IMR-90 (cell line): ENCODE results near the gene MLIP. TPM values are rescaled to one million over a fixed set of nuclear protein-coding genes. Genes with fewer than 3 reads are reported as not detected.

ENCODE experiments used
- ATAC-seq: fragments of 200-7000 bp; cut with Tn5 transposase; 2 replicates; pipeline ENCODE4 v1.9.1; 2020; ENCODE audit warnings: low read depth, mild to moderate bottlenecking, moderate library complexity
- BruUV-seq: library from RNA; stranded (reverse); fragments of 400-500 nt; replicated peaks from 2 replicates; lab custom pipeline; 2021; lab: Mats Ljungman, UMichigan
- CTCF ChIA-PET: fragments of 300-600 bp; formaldehyde crosslinking; extraction: SDS; loops from one replicate; lab custom pipeline; 2021; ENCODE audit warnings: antibody characterized with exemption; lab: Yijun Ruan, JAX
- POLR2A ChIA-PET: fragments of 300-600 bp; sonication (Branson Sonifier 250); formaldehyde crosslinking; loops from one replicate; lab custom pipeline; 2022; ENCODE audit warnings: antibody characterized with exemption; ENCODE audit not compliant: unreplicated experiment; lab: Charles Lee
- DNase-seq: peaks from one replicate; pipeline ENCODE4 v3.0.0; 2013
- H2AFZ ChIP-seq: replicated peaks from 2 replicates; pipeline ENCODE3; 2013; ENCODE audit warnings: low read length, mild to moderate bottlenecking; ENCODE audit not compliant: poor library complexity
- H2AK5ac ChIP-seq: 2 replicates; pipeline ENCODE4 v1.6.1; 2013; ENCODE audit warnings: low read depth, low read length, inconsistent platforms
- H2AK9ac ChIP-seq: replicated peaks from 2 replicates; pipeline ENCODE3; 2013; ENCODE audit warnings: mild to moderate bottlenecking, low read depth, low read length, moderate library complexity; ENCODE audit not compliant: poor library complexity
- H2BK120ac ChIP-seq: 2 replicates; pipeline ENCODE4 v1.6.1; 2013; ENCODE audit warnings: low read depth, low read length, inconsistent platforms
- H2BK15ac ChIP-seq: 3 replicates; pipeline ENCODE4 v1.6.1; 2013; ENCODE audit warnings: low read depth, low read length, inconsistent platforms
- H2BK20ac ChIP-seq: 2 replicates; pipeline ENCODE4 v1.6.1; 2013; ENCODE audit warnings: low read depth, mild to moderate bottlenecking, inconsistent platforms, low read length, moderate library complexity
- H2BK5ac ChIP-seq: 2 replicates; pipeline ENCODE4 v1.6.1; 2013; ENCODE audit warnings: mild to moderate bottlenecking, low read depth, low read length, inconsistent platforms; ENCODE audit not compliant: poor library complexity, severe bottlenecking
- H3K14ac ChIP-seq: replicated peaks from 2 replicates; pipeline ENCODE4 v1.6.1; 2013; ENCODE audit warnings: low read depth, low read length, inconsistent platforms
- H3K18ac ChIP-seq: 2 replicates; pipeline ENCODE4 v1.6.1; 2013; ENCODE audit warnings: low read depth, low read length, control low read depth
- H3K23ac ChIP-seq: 2 replicates; pipeline ENCODE4 v1.6.1; 2013; ENCODE audit warnings: low read depth, low read length, inconsistent platforms
- H3K27ac ChIP-seq: 2 replicates; pipeline ENCODE4 v1.5.1; 2013; ENCODE audit warnings: mild to moderate bottlenecking, control low read depth, low read length; ENCODE audit not compliant: insufficient read depth
- H3K27me3 ChIP-seq: 2 replicates; pipeline ENCODE4 v1.6.1; 2013; ENCODE audit warnings: low read length; ENCODE audit not compliant: control insufficient read depth, insufficient read depth
- H3K36me3 ChIP-seq: 2 replicates; pipeline ENCODE4 v1.6.1; 2013; ENCODE audit warnings: low read length, mixed read lengths; ENCODE audit not compliant: control insufficient read depth, insufficient read depth
- H3K4ac ChIP-seq: 2 replicates; pipeline ENCODE4 v1.6.1; 2013; ENCODE audit warnings: low read depth, low read length, inconsistent platforms
- H3K4me1 ChIP-seq: 2 replicates; pipeline ENCODE4 v1.6.1; 2013; ENCODE audit warnings: low read length, mixed read lengths; ENCODE audit not compliant: control insufficient read depth, insufficient read depth
- H3K4me2 ChIP-seq: 2 replicates; pipeline ENCODE4 v1.6.1; 2013; ENCODE audit warnings: low read depth, mild to moderate bottlenecking, control low read depth, low read length, moderate library complexity
- H3K4me3 ChIP-seq: 2 replicates; pipeline ENCODE4 v1.5.1; 2013; ENCODE audit warnings: low read depth, mild to moderate bottlenecking, control low read depth, low read length, moderate library complexity; ENCODE audit not compliant: insufficient read depth
- H3K56ac ChIP-seq: 2 replicates; pipeline ENCODE4 v1.6.1; 2013; ENCODE audit warnings: low read length, inconsistent platforms; ENCODE audit not compliant: insufficient read depth; ENCODE audit errors: extremely low read depth
- H3K79me1 ChIP-seq, 2 experiments: 2 replicates each; pipeline ENCODE4 v1.6.1; 2013; ENCODE audit warnings: low read length in 2 of 2, inconsistent platforms in 1 of 2, low read depth in 1 of 2
- H3K9ac ChIP-seq: 2 replicates; pipeline ENCODE4 v1.6.1; 2013; ENCODE audit warnings: low read depth, low read length, control low read depth
- H3K9me1 ChIP-seq: 2 replicates; pipeline ENCODE4 v1.6.1; 2013; ENCODE audit warnings: low read length, inconsistent platforms; ENCODE audit not compliant: insufficient read depth
- H3K9me3 ChIP-seq: 2 replicates; pipeline ENCODE4 v1.6.1; 2013; ENCODE audit warnings: low read length; ENCODE audit not compliant: control insufficient read depth, insufficient read depth
- H4K20me1 ChIP-seq: 2 replicates; pipeline ENCODE4 v1.6.1; 2013; ENCODE audit warnings: low read length, inconsistent platforms; ENCODE audit not compliant: insufficient read depth
- H4K5ac ChIP-seq: 2 replicates; pipeline ENCODE4 v1.6.1; 2013; ENCODE audit warnings: mild to moderate bottlenecking, low read depth, low read length, control low read depth
- H4K8ac ChIP-seq, 2 experiments: 2 replicates each; pipeline ENCODE4 v1.6.1; 2013; ENCODE audit warnings: low read depth in 2 of 2, low read length in 2 of 2, control low read depth in 1 of 2, inconsistent platforms in 1 of 2
- H4K91ac ChIP-seq: 2 replicates; pipeline ENCODE4 v1.6.1; 2013; ENCODE audit warnings: low read depth, low read length, inconsistent platforms; ENCODE audit not compliant: insufficient read depth
- CEBPB ChIP-seq: IDR thresholded peaks from 2 replicates; pipeline ENCODE4 v1.6.1; 2012; ENCODE audit warnings: low read depth, low read length, improper control_type of control experiment
- MAFK ChIP-seq: IDR thresholded peaks from 2 replicates; pipeline ENCODE4 v1.6.1; 2012; ENCODE audit warnings: low read depth, low read length, improper control_type of control experiment
- MXI1 ChIP-seq: IDR thresholded peaks from 2 replicates; pipeline ENCODE4 v1.6.1; 2012; ENCODE audit warnings: low read depth, mild to moderate bottlenecking, low read length, moderate library complexity, borderline replicate concordance
- NFE2L2 ChIP-seq: fragments of 150-350 bp; IDR thresholded peaks from 2 replicates; pipeline ENCODE4 v1.6.1; 2016; ENCODE audit warnings: low read depth, mild to moderate bottlenecking, low read length
- POLR2A ChIP-seq: IDR thresholded peaks from 2 replicates; pipeline ENCODE4 v1.6.1; 2012; ENCODE audit warnings: mild to moderate bottlenecking, low read depth, low read length
- RAD21 ChIP-seq: IDR thresholded peaks from 2 replicates; pipeline ENCODE4 v1.6.1; 2012; ENCODE audit warnings: low read length, improper control_type of control experiment
- RFX5 ChIP-seq: IDR thresholded peaks from 2 replicates; pipeline ENCODE4 v1.8.0; 2012; ENCODE audit warnings: low read depth, mild to moderate bottlenecking, low read length, moderate library complexity
- SMC3 ChIP-seq: fragments of 150-350 bp; IDR thresholded peaks from 2 replicates; pipeline ENCODE4 v1.6.1; 2016; ENCODE audit warnings: low read depth, mild to moderate bottlenecking, antibody characterized with exemption, low read length, moderate library complexity
- WGBS, 2 experiments: methylation state at CpG; one replicate each; pipeline versions ENCODE4 v1.1.5 to v1.1.7; 2013; ENCODE audit warnings: missing lambda C conversion rate in 2 of 2; ENCODE audit not compliant: insufficient read length in 1 of 2; ENCODE audit errors: extremely low coverage in 2 of 2; 5-methylcytosine and 5-hydroxymethylcytosine counted together
- dilution Hi-C: fragments of 300-500 bp; cut with HindIII; formaldehyde crosslinking; loops from one replicate; pipeline ENCODE4 v1.14.3; 2018; ENCODE audit warnings: low sequenced_read_pairs; ENCODE audit not compliant: unreplicated experiment
- in situ Hi-C: fragments of 300-500 bp; cut with MboI; formaldehyde crosslinking; loops from 3 replicates; pipeline ENCODE4 v1.14.3; 2019; ENCODE audit warnings: low sequenced_read_pairs, inconsistent platforms, mixed read lengths
- intact Hi-C: fragments of 100-400 bp; cut with micrococcal nuclease; formaldehyde crosslinking; loops from 2 replicates; pipeline ENCODE4 v1.10.0; 2022
- polyA plus RNA-seq, 3 experiments: library from polyadenylated mRNA; depleted of rRNA; stranded (reverse); fragments of >200 nt; gene quantifications; 2 replicates each; pipeline ENCODE4 v1.2.3, GENCODE V29; 2012; ENCODE audit warnings: low replicate concordance in 1 of 3
- total RNA-seq: library from RNA; depleted of rRNA; stranded (reverse); fragments of >200 nt; gene quantifications from 2 replicates; pipeline ENCODE4 v1.2.3, GENCODE V29; 2012
- TF ChIP-seq, protein P1 (sequence below): fragments of 150-350 bp; IDR thresholded peaks from 2 replicates; pipeline ENCODE4 v1.6.1; 2017; ENCODE audit warnings: mild to moderate bottlenecking, antibody characterized with exemption, low read length, low read depth

MLIP gene
- total and polyA plus RNA-seq, 2 of the 4 experiments (the other 2 are of a cell fraction) = not detected

DNA sequence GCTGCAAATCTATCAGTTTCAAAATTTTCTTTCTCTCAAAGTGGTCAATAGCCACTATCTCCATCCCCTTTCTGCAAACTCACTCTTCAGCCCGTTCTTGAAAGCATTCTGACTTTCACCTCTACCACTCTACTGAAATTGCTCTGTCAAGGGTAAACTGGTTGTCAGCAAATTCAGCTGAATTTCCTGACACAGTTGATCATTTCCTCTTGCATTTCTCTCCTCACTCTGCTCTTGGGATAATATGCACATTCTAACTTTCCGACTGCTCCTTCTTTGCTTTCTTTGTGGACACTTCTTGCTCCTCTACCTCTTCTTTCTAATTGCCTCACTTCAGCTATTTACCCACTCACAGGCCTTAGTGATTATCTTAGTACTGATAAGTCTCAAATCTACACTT lies 123.3 kb downstream of the MLIP start:
- DNase-seq (no peak), ATAC-seq (no peak)
- Histone ChIP-seq H3K56ac (no peak overlapping the region), H3K4me1 (no peaks in the 10 kb centered on the region), H4K5ac (no peak overlapping the region), H3K4me3 (no peak overlapping the region), H3K9ac (no peak overlapping the region), H3K27ac (no peak overlapping the region), H2AK5ac (no peak overlapping the region), H2BK20ac (no peak overlapping the region), H2BK15ac (no peak overlapping the region), H3K9me3 (no peaks in the 10 kb centered on the region), H3K14ac (no peak overlapping the region), H4K20me1 (no peaks in the 10 kb centered on the region), H2AK9ac (no peak overlapping the region), H3K4ac (no peak overlapping the region), H2BK120ac (no peak overlapping the region), H2BK5ac (no peak overlapping the region), H4K91ac (no peak overlapping the region), H3K36me3 (no peaks in the 10 kb centered on the region), H4K8ac (no peak overlapping the region), H3K18ac (no peak overlapping the region), H3K4me2 (no peak overlapping the region), H3K27me3 (no peaks in the 10 kb centered on the region), H3K23ac (no peak overlapping the region), H2AFZ (no peak overlapping the region), H3K9me1 (no peaks in the 10 kb centered on the region; the same call in 1 of the 2 replicates), H3K79me1 (no peaks in the 10 kb centered on the region)
- TF ChIP-seq MXI1 (no peak), MAFK (no peak), RFX5 (no peak), RAD21 (no peak), SMC3 (no peak), POLR2A (no peak), NFE2L2 (no peak), CEBPB (no peak)
- TF ChIP-seq, protein P1, sequence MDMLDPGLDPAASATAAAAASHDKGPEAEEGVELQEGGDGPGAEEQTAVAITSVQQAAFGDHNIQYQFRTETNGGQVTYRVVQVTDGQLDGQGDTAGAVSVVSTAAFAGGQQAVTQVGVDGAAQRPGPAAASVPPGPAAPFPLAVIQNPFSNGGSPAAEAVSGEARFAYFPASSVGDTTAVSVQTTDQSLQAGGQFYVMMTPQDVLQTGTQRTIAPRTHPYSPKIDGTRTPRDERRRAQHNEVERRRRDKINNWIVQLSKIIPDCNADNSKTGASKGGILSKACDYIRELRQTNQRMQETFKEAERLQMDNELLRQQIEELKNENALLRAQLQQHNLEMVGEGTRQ = no peak
- CTCF ChIA-PET = no interaction called here
- POLR2A ChIA-PET = no interaction called here
- in situ Hi-C loops (no loop called here), dilution Hi-C loops (no loop called here), intact Hi-C loops (no loop called here)
- BruUV-seq = no TSS peak
- no CpG with 5 or more reads among the region's 2 CpGs for WGBS, 2 experiments
